GM19395 (cell line): ENCODE data around the gene PPM1F.

Source experiments
- ATAC-seq: cut with Tn5 transposase; IDR thresholded peaks from one replicate; pipeline ENCODE4 v1.9.1; 2021; ENCODE audit warnings: mild to moderate bottlenecking, moderate library complexity; ENCODE audit not compliant: unreplicated experiment

The PPM1F gene

GRCh38 chr22:21975854-21976345 is 23.3 kb upstream of the PPM1F start:
- no peak for ATAC-seq

GRCh38 chr22:21975273-21975672 is 22.6 kb upstream of the PPM1F start:
- no peak for ATAC-seq

GRCh38 chr22:21974058-21974649 is 21.5 kb upstream of the PPM1F start:
- ATAC-seq = no peak

- ATAC-seq = no peak
Observed at GRCh38 chr22:21972806-21973205, 20.2 kb upstream of the PPM1F start.

GRCh38 chr22:21972293-21972779 is 19.7 kb upstream of the PPM1F start:
- ATAC-seq = no peak

- no peak for ATAC-seq
Observed at GRCh38 chr22:21971858-21972275, 19.2 kb upstream of the PPM1F start.

- no peak for ATAC-seq
Observed at GRCh38 chr22:21970800-21971617, 18.4 kb upstream of the PPM1F start.

GRCh38 chr22:21970037-21970799 is 17.6 kb upstream of the PPM1F start:
- no peak for ATAC-seq

- no peak for ATAC-seq
Observed at GRCh38 chr22:21968452-21969129, 15.9 kb upstream of the PPM1F start.

- ATAC-seq = no peak
Observed at GRCh38 chr22:21967693-21968271, 15.1 kb upstream of the PPM1F start.

- no peak for ATAC-seq
Observed at GRCh38 chr22:21966643-21967516, 14.2 kb upstream of the PPM1F start.

- no peak for ATAC-seq
Observed at GRCh38 chr22:21965762-21966288, 13.2 kb upstream of the PPM1F start.

GRCh38 chr22:21964918-21965484 is 12.4 kb upstream of the PPM1F start:
- no peak for ATAC-seq

GRCh38 chr22:21964234-21964633 is 11.6 kb upstream of the PPM1F start:
- no peak for ATAC-seq

GRCh38 chr22:21963790-21964211 is 11.2 kb upstream of the PPM1F start:
- ATAC-seq = no peak

GRCh38 chr22:21963286-21963685 is 10.6 kb upstream of the PPM1F start:
- no peak for ATAC-seq

GRCh38 chr22:21962655-21962949 is 10.0 kb upstream of the PPM1F start:
- ATAC-seq = no peak

- ATAC-seq = no peak
Observed at GRCh38 chr22:21961886-21962654, 9.4 kb upstream of the PPM1F start.
